Uterus (tissue), 2 donors: ENCODE data around the gene HARBI1.

ENCODE experiments used
- CTCF ChIP-seq, 4 experiments: fragments of 200-600 bp in 2 of 4; fragments of 450-650 bp in 2 of 4; sonication (generic) in 2 of 4; IDR thresholded peaks; one replicate each; pipeline ENCODE4 v1.5.1; 2016 to 2019; ENCODE audit warnings: antibody characterized with exemption in 4 of 4, mild to moderate bottlenecking in 2 of 4, moderate library complexity in 1 of 4
- POLR2A ChIP-seq, 2 donors: fragments of 450-650 bp; IDR thresholded peaks; one replicate each; pipeline ENCODE4 v1.6.1; 2016; ENCODE audit warnings: antibody characterized with exemption in 2 of 2, mild to moderate bottlenecking in 1 of 2, moderate library complexity in 1 of 2

GRCh38 chr11:46562527-46562926 lies 54.5 kb downstream of the HARBI1 start:
- TF ChIP-seq CTCF (IDR thresholded peaks at IDR 0.05) (no peak), POLR2A (IDR thresholded peaks at IDR 0.05) (no peak)
